Fibroblast of the conjunctiva (primary cell): Measurements from ENCODE around the gene KIF26B.

ENCODE experiments used
- DNase-seq: peaks from one replicate; pipeline ENCODE4 v3.0.0-alpha.2; 2010; ENCODE audit warnings: low read depth

The KIF26B gene

GRCh38 chr1:245512181-245512888 is 357.6 kb downstream of the KIF26B start:
- no peak for DNase-seq

- DNase-seq, result peak; percentile 8
These were observed 358.3 kb downstream of the KIF26B start for GRCh38 chr1:245512980-245513578.

- DNase-seq, result no peak
These were observed 361.5 kb downstream of the KIF26B start for GRCh38 chr1:245516284-245516759.

- DNase-seq, result no peak
These were observed 365.8 kb downstream of the KIF26B start for GRCh38 chr1:245520611-245521010.

GRCh38 chr1:245526141-245526540 is 371.4 kb downstream of the KIF26B start:
- DNase-seq, result no peak

GRCh38 chr1:245528258-245528635 is 373.5 kb downstream of the KIF26B start:
- no peak for DNase-seq

GRCh38 chr1:245530937-245531336 is 376.2 kb downstream of the KIF26B start:
- DNase-seq, result no peak

GRCh38 chr1:245537992-245538391 is 383.2 kb downstream of the KIF26B start:
- DNase-seq, result no peak

GRCh38 chr1:245538671-245539070 is 383.9 kb downstream of the KIF26B start:
- DNase-seq, result no peak

GRCh38 chr1:245541369-245541768 is 386.6 kb downstream of the KIF26B start:
- DNase-seq, result no peak

- no peak for DNase-seq
These were observed 387.6 kb downstream of the KIF26B start for GRCh38 chr1:245542365-245542764.

- DNase-seq, result no peak
These were observed 389.5 kb downstream of the KIF26B start for GRCh38 chr1:245544236-245544635.

GRCh38 chr1:245546875-245547274 is 392.1 kb downstream of the KIF26B start:
- no peak for DNase-seq

- no peak for DNase-seq
These were observed 395.4 kb downstream of the KIF26B start for GRCh38 chr1:245549996-245550719.

- DNase-seq, result no peak
These were observed 395.9 kb downstream of the KIF26B start for GRCh38 chr1:245550720-245551043.

- no peak for DNase-seq
These were observed 396.8 kb downstream of the KIF26B start for GRCh38 chr1:245551536-245551935.

GRCh38 chr1:245552331-245552730 is 397.5 kb downstream of the KIF26B start:
- no peak for DNase-seq

- DNase-seq, result no peak
These were observed 401.3 kb downstream of the KIF26B start for GRCh38 chr1:245556057-245556456.

GRCh38 chr1:245558069-245558468 is 403.3 kb downstream of the KIF26B start:
- DNase-seq, result no peak

- no peak for DNase-seq
These were observed 405.6 kb downstream of the KIF26B start for GRCh38 chr1:245560316-245560859.

- DNase-seq, result no peak
These were observed 407.0 kb downstream of the KIF26B start for GRCh38 chr1:245561665-245562234.

- DNase-seq, result no peak
These were observed 411.3 kb downstream of the KIF26B start for GRCh38 chr1:245566134-245566533.

GRCh38 chr1:245566952-245567351 is 412.2 kb downstream of the KIF26B start:
- no peak for DNase-seq
